ENCODE results near the gene DROSHA. TPM values are rescaled to one million over a fixed set of nuclear protein-coding genes. Genes with fewer than 3 reads are reported as not detected.
A peak's percentile ranks its signal among the peaks of the same experiment; 100 is the strongest.
"Not testable (repeated sequence)": the region's sequence is repeated elsewhere in the genome, so short reads cannot be mapped to it uniquely, and the experiment has no call there.

The DROSHA gene, protein sequence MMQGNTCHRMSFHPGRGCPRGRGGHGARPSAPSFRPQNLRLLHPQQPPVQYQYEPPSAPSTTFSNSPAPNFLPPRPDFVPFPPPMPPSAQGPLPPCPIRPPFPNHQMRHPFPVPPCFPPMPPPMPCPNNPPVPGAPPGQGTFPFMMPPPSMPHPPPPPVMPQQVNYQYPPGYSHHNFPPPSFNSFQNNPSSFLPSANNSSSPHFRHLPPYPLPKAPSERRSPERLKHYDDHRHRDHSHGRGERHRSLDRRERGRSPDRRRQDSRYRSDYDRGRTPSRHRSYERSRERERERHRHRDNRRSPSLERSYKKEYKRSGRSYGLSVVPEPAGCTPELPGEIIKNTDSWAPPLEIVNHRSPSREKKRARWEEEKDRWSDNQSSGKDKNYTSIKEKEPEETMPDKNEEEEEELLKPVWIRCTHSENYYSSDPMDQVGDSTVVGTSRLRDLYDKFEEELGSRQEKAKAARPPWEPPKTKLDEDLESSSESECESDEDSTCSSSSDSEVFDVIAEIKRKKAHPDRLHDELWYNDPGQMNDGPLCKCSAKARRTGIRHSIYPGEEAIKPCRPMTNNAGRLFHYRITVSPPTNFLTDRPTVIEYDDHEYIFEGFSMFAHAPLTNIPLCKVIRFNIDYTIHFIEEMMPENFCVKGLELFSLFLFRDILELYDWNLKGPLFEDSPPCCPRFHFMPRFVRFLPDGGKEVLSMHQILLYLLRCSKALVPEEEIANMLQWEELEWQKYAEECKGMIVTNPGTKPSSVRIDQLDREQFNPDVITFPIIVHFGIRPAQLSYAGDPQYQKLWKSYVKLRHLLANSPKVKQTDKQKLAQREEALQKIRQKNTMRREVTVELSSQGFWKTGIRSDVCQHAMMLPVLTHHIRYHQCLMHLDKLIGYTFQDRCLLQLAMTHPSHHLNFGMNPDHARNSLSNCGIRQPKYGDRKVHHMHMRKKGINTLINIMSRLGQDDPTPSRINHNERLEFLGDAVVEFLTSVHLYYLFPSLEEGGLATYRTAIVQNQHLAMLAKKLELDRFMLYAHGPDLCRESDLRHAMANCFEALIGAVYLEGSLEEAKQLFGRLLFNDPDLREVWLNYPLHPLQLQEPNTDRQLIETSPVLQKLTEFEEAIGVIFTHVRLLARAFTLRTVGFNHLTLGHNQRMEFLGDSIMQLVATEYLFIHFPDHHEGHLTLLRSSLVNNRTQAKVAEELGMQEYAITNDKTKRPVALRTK (N-terminal part only)
- 10 to 100 TPM; 69.8 to 74.3 TPM for total RNA-seq

DNA sequence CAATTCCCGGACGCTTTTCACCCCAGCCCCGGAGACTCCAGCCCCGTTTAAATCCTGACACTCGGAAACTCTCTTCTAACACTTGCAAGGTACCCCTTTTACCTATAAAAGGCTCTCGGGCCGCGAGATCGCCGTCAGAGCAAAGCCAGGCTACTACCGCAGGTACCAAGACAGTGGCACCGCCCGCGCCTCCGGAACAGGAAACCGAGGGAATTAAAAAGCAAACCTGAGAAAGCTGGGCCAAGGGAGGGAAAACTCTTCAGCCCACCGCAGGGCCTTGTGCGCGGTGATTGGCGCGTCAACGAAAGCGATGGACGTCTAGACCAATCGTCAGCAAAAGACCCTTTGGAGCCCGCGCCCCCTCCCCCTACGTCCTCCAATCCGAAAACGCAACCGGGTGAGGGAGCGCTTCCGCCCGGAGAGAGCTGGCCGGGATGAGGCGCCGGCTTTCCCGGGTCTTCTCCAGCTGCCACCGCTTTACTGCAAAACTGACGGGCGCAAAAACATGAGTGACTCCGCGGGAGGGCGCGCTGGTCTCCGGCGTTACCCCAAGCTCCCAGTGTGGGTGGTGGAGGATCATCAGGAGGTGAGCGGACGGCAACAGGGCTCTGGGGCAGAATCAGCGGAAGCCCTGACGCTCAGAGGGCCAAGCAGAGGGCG lies at the start of gene DROSHA, which contains the start of gene C5orf22:
DROSHA (minus strand) TSS at position 206 of the 660 bp plus-strand sequence. CDS start 3,034 bp downstream, outside the sequence.
C5orf22 (plus strand) TSS at position 414 of the 660 bp plus-strand sequence; CDS start at position 506, 92 bp downstream.
- Mint-ChIP-seq H3K36me3 (ENCODE audit: low read depth) (peaks cover 69% of the 10 kb centered on the region), H3K27ac (peak within 1 kb of the TSS; percentile 95), H3K4me1 (ENCODE audit: low read depth) (peaks cover 48% of the 10 kb centered on the region), H3K27me3 (ENCODE audit: low read depth) (no peaks in the 10 kb centered on the region), H3K4me3 (peak within 1 kb of the TSS; percentile 96), H3K9me3 (ENCODE audit: insufficient read depth) (no peaks in the 10 kb centered on the region)
- DNase-seq (peak; percentile 95), ATAC-seq (peak; percentile 97)
- CTCF ChIA-PET = interaction anchor here (1.1 to 1.4 kb wide), 2 partner anchors 11 to 577 kb away, joined by 4 to 7 read pairs; no protein-coding TSS in a partner anchor
- POLR2A ChIA-PET = no interaction called here

DNA sequence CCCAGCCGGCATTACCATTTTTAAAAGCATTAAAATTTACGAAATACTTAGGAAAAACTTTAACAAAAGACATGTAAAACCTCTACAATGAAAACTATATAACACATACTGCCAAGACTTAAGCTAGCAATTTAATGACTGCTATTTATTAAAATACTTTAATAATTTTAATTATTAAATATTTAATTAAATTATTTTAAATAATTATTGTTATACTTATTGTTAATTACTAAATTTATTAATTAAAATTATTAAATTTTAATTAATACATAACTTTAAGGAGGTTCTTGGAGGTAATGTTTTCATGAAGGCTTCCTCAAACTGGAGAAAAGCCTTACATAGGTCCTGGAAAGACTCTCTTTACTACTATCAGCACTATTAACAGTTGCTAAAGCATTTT lies 47.7 kb upstream of the DROSHA start:
- DNase-seq (no peak), ATAC-seq (no peak)
- Mint-ChIP-seq H3K4me1 (ENCODE audit: low read depth) (no peaks in the 10 kb centered on the region), H3K36me3 (ENCODE audit: low read depth) (no peaks in the 10 kb centered on the region), H3K27ac (no peak overlapping the region), H3K27me3 (ENCODE audit: low read depth) (peaks cover 9% of the 10 kb centered on the region), H3K9me3 (ENCODE audit: insufficient read depth) (no peaks in the 10 kb centered on the region), H3K4me3 (no peak overlapping the region)
- ChIA-PET POLR2A (no interaction called here), CTCF (interaction anchor here (1.5 kb wide), 2 partner anchors 498 to 513 kb away, joined by 5 to 9 read pairs; no protein-coding TSS in a partner anchor)

DNA sequence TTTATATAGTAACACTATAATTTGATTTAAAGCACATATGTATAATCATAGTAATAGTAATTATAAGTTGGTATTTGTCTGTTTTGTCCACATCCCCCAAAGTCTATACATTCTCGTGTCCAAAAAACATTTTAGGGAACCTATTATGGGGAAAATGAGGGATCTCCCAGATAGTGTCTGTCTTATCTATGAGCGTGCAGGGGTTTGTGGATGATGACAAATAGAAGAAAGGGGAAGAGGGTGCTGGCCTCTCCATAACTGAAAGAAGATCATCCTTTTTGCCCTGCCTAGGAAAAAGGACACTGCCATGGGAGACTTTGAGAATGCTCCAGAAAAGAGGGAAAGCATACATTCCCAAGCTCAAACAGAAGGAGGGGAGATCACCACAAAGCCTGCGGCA lies 45.5 kb upstream of the DROSHA start:
- ChIA-PET POLR2A (no interaction called here), CTCF (no interaction called here)
- no peak for DNase-seq
- Mint-ChIP-seq H3K27ac (no peak overlapping the region), H3K27me3 (ENCODE audit: low read depth) (peaks cover 8% of the 10 kb centered on the region), H3K4me1 (ENCODE audit: low read depth) (no peaks in the 10 kb centered on the region), H3K4me3 (no peak overlapping the region), H3K9me3 (ENCODE audit: insufficient read depth) (no peaks in the 10 kb centered on the region), H3K36me3 (ENCODE audit: low read depth) (no peaks in the 10 kb centered on the region)
- no peak for ATAC-seq

DNA sequence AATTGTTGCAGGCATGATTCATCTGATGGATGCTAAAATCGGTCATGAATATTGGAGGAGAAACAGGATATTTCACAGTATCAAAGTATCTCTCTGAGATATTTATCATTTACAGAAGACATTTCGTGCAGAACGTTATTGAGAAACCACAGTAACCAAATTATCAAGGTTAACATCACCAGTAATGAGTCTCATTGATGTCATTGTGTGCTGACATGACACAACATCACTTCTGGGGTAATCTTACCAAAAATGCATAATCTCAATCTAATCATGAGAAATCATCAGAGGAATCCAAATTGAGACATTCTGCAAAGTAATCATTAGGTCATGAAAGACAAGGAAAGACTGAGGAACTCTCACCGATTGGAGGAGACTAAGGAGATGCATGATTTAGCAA lies 42.9 kb upstream of the DROSHA start:
- no peaks in the 10 kb centered on the region for H3K4me1 Mint-ChIP-seq (ENCODE audit: low read depth)
- ChIA-PET POLR2A (no interaction called here), CTCF (no interaction called here)
- H3K27ac Mint-ChIP-seq = no peak overlapping the region
- peaks cover 9% of the 10 kb centered on the region for H3K27me3 Mint-ChIP-seq (ENCODE audit: low read depth)
- DNase-seq (no peak), ATAC-seq (no peak)
- H3K36me3 Mint-ChIP-seq (ENCODE audit: low read depth) = no peaks in the 10 kb centered on the region
- H3K9me3 Mint-ChIP-seq (ENCODE audit: insufficient read depth) = no peaks in the 10 kb centered on the region
- H3K4me3 Mint-ChIP-seq = no peak overlapping the region

DNA sequence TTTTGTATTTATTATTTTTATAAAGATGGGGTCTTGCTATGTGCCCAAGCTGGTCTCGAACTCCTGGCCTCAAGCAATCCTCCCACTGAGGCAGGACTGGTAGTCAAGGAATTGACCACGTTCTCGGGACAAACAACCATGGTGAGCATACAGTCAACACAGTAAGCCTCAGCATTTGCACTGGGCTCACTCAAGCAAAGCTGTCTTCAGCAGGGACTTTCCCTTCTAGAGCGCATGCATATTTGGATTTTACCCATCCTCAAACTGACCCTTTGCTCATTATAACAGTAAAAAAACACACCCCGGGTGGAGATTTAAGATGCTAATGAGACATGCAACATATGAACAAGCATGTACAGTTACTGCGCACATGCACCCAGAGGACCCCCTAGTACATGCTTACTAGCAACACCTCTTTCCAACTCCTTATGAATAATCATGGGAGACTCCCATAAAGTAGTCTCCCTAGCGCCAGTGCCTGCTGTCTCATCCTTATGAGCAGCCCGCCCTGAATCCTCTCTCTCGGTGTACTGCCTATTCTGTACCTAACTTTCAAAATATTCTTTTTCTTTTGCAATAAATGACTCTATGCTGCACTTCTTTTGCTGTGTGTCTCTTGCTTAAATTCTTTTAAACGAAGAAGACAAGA lies 41.7 kb upstream of the DROSHA start:
- H3K4me1 Mint-ChIP-seq (ENCODE audit: low read depth) = no peaks in the 10 kb centered on the region
- H3K27ac Mint-ChIP-seq = no peak overlapping the region
- DNase-seq = no peak
- H3K27me3 Mint-ChIP-seq (ENCODE audit: low read depth) = peaks cover 9% of the 10 kb centered on the region
- H3K36me3 Mint-ChIP-seq (ENCODE audit: low read depth) = no peaks in the 10 kb centered on the region
- CTCF ChIA-PET = interaction anchor here (0.6 kb wide), 1 partner anchor 690 kb away, joined by 3 read pairs; no protein-coding TSS in a partner anchor
- no peak overlapping the region for H3K4me3 Mint-ChIP-seq
- ATAC-seq = no peak
- POLR2A ChIA-PET = no interaction called here
- H3K9me3 Mint-ChIP-seq (ENCODE audit: insufficient read depth) = no peaks in the 10 kb centered on the region

DNA sequence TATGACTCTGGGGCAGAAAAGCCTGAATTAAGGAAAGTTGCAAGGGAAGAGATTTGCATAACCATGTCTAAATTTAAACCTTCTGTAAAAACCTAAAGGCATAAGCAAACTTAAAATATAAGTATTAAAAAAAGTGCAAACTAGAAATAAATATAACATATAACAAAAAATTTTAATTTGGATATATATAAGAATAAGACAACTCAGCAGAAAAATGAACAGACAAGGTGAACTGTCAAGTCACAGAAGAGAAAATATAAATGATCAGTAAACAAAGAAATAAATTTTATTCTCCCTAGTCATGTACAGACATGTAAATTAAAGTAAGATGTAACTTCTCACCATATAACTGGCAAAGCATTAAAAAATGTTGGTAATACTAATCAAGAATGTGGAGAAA lies 37.2 kb upstream of the DROSHA start:
- Mint-ChIP-seq H3K27me3 (ENCODE audit: low read depth) (peaks cover 3% of the 10 kb centered on the region), H3K4me3 (no peak overlapping the region), H3K9me3 (ENCODE audit: insufficient read depth) (peaks cover 6% of the 10 kb centered on the region), H3K27ac (no peak overlapping the region), H3K4me1 (ENCODE audit: low read depth) (no peaks in the 10 kb centered on the region), H3K36me3 (ENCODE audit: low read depth) (no peaks in the 10 kb centered on the region)
- POLR2A ChIA-PET = no interaction called here
- ATAC-seq (no peak), DNase-seq (no peak)
- CTCF ChIA-PET = no interaction called here

DNA sequence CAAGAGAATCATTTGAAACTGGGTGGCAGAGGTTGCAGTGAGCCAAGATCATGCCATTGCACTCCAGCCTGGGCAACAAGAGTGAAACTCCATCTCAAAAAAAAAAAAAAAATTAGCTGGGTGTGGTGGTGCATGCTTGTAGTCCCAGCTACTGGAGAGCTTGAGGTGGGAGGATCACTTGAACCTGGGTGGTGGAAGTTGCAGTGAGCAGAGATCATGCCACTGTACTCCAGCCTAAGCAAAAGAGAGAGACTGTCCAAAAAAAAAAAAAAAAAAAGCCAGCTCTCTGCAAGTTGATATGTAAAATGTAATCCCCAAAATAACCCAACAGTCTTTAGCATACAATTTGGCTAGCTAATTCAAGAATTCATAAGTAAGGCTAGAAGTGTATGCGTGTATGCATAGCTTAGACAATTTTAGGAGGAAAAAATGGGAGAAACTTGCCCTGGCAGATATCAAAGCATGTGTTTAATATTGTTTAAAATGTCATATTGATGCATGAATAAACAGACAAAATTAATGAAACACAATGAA lies 36.5 kb upstream of the DROSHA start:
- DNase-seq (no peak), ATAC-seq (no peak)
- no peaks in the 10 kb centered on the region for H3K4me1 Mint-ChIP-seq (ENCODE audit: low read depth)
- POLR2A ChIA-PET = no interaction called here
- no peaks in the 10 kb centered on the region for H3K36me3 Mint-ChIP-seq (ENCODE audit: low read depth)
- peaks cover 6% of the 10 kb centered on the region for H3K9me3 Mint-ChIP-seq (ENCODE audit: insufficient read depth)
- no peak overlapping the region for H3K4me3 Mint-ChIP-seq
- H3K27ac Mint-ChIP-seq = no peak overlapping the region
- CTCF ChIA-PET = no interaction called here
- peaks cover 3% of the 10 kb centered on the region for H3K27me3 Mint-ChIP-seq (ENCODE audit: low read depth)

DNA sequence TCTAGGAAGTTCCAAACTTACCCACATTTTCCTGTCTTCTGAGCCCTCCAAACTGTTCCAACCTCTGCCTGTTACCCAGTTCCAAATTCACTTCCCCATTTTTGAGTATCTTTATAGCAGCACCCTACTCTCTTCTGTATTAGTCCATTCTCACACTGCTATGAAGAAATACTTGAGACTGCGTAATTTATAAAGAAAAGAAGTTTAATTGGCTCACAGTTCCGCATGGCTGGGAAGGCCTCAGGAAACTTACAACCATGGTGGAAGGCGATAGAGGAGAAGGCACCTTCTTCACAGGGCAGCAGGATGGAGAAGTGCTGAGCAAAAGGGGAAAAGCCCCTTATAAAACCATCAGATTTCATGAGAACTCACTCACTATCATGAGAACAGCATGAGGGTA lies 34.5 kb upstream of the DROSHA start:
- ATAC-seq; H3K36me3 Mint-ChIP-seq (ENCODE audit: low read depth); H3K27ac Mint-ChIP-seq; DNase-seq; H3K4me1 Mint-ChIP-seq (ENCODE audit: low read depth); H3K4me3 Mint-ChIP-seq; POLR2A ChIA-PET; CTCF ChIA-PET; H3K27me3 Mint-ChIP-seq (ENCODE audit: low read depth); H3K9me3 Mint-ChIP-seq (ENCODE audit: insufficient read depth): not testable (repeated sequence)

DNA sequence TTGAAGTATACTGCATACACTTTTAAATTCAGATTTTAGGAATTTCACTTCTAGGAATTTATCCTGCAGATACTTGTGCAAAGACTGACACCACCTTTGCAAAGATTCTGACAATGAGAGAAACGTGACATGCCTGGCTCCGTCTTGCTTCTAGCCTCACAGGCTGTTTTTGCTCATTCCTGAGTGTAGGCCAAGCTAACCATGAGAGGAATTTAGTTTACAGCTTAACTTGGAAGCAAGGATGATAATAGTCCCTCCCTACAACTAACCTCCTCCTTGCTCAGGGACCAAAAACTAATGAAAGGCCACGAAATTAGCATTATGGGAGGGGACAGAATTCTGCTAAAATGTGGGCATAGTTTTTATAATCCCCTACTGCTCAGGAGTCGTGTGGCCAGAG lies 31.3 kb upstream of the DROSHA start:
- Mint-ChIP-seq H3K4me3 (no peak overlapping the region), H3K4me1 (ENCODE audit: low read depth) (no peaks in the 10 kb centered on the region), H3K27ac (no peak overlapping the region), H3K36me3 (ENCODE audit: low read depth) (peaks cover under 1% of the 10 kb centered on the region), H3K9me3 (ENCODE audit: insufficient read depth) (peaks cover 6% of the 10 kb centered on the region), H3K27me3 (ENCODE audit: low read depth) (no peaks in the 10 kb centered on the region)
- ChIA-PET CTCF (no interaction called here), POLR2A (no interaction called here)
- no peak for ATAC-seq
- DNase-seq = no peak

DNA sequence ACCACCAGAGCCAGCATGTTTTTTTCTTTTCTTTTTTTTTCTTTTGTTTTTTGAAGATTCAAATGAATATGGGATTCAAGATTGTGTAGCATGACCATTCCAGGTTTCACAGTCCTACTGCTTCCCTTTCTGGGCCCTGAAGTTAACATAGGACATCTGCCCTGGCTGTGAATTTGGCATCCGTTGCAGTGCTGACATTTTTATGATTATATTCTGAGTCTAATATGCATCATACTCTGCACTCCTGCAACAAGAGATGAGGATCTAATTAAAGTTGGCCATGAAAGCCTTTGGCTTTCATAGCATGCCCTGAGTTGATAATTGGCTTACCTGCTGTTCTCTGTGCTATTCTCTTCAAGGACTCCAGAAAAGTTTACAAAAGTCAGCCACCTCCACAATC lies 30.1 kb upstream of the DROSHA start:
- H3K9me3 Mint-ChIP-seq (ENCODE audit: insufficient read depth) = peaks cover 6% of the 10 kb centered on the region

DNA sequence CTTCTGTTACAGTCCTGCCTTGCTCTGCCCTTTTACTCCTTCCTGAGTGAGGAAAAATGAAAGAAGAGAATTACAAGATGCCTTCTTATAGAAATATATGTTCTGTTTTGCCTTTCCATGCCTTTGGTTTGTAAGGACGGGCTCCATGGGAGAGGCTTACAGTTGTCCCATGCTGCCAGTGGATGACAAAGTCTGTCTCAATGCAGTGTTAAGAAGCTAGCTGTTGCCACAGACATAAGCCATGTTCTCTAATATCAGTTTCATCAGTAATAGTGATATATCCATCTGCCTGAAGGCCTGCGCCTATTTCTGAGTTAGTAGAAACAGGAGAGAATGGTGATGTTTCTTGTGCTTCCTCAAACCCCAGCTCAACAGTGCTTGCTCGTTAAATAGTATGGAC lies 28.0 kb upstream of the DROSHA start:
- H3K9me3 Mint-ChIP-seq (ENCODE audit: insufficient read depth) = peaks cover 1% of the 10 kb centered on the region
- DNase-seq (no peak), ATAC-seq (no peak)
- H3K27me3 Mint-ChIP-seq (ENCODE audit: low read depth) = no peaks in the 10 kb centered on the region
- ChIA-PET POLR2A (no interaction called here), CTCF (no interaction called here)
- no peak overlapping the region for H3K4me3 Mint-ChIP-seq
- no peak overlapping the region for H3K27ac Mint-ChIP-seq
- peaks cover 21% of the 10 kb centered on the region for H3K36me3 Mint-ChIP-seq (ENCODE audit: low read depth)
- H3K4me1 Mint-ChIP-seq (ENCODE audit: low read depth) = no peaks in the 10 kb centered on the region

More for the DNA sequence above, 30.1 kb upstream of the DROSHA start:
- Mint-ChIP-seq H3K27me3 (ENCODE audit: low read depth) (no peaks in the 10 kb centered on the region), H3K36me3 (ENCODE audit: low read depth) (peaks cover 5% of the 10 kb centered on the region), H3K4me1 (ENCODE audit: low read depth) (no peaks in the 10 kb centered on the region), H3K4me3 (no peak overlapping the region), H3K27ac (no peak overlapping the region)
- no peak for ATAC-seq
- DNase-seq = no peak
- ChIA-PET POLR2A (no interaction called here), CTCF (no interaction called here)

Data from activated CD8-positive, alpha-beta T cell treated with anti-CD3 and anti-CD28 coated beads, Interleukin-2, amount 10 ng/mL, durations not matched to agents 7 days and 5 days (primary cell).